GM18907 (cell line): Measurements from ENCODE around the gene AXIN2.
"Not testable (repeated sequence)": the region's sequence is repeated elsewhere in the genome, so short reads cannot be mapped to it uniquely, and the experiment has no call there.

Experiments used
- ATAC-seq: cut with Tn5 transposase; IDR thresholded peaks from one replicate; pipeline ENCODE4 v1.9.1; 2021; ENCODE audit warnings: mild to moderate bottlenecking, moderate library complexity; ENCODE audit not compliant: unreplicated experiment

AXIN2 gene

GRCh38 chr17:65523853-65524664 is 37.4 kb downstream of the AXIN2 start:
- ATAC-seq, result no peak

GRCh38 chr17:65523411-65523810 is 38.0 kb downstream of the AXIN2 start:
- ATAC-seq, result no peak

GRCh38 chr17:65522751-65523404 is 38.6 kb downstream of the AXIN2 start:
- ATAC-seq, result no peak

- no peak for ATAC-seq
These were observed 42.0 kb downstream of the AXIN2 start for GRCh38 chr17:65519462-65519861.

GRCh38 chr17:65518256-65518655 is 43.2 kb downstream of the AXIN2 start:
- no peak for ATAC-seq

- ATAC-seq, result no peak
These were observed 45.2 kb downstream of the AXIN2 start for GRCh38 chr17:65515959-65516948.

GRCh38 chr17:65515512-65515911 is 45.9 kb downstream of the AXIN2 start:
- ATAC-seq, result no peak

- no peak for ATAC-seq
These were observed 46.9 kb downstream of the AXIN2 start for GRCh38 chr17:65514541-65514940.

GRCh38 chr17:65514082-65514481 is 47.4 kb downstream of the AXIN2 start:
- ATAC-seq, result no peak

- ATAC-seq, result no peak
These were observed 50.1 kb downstream of the AXIN2 start for GRCh38 chr17:65511316-65511715.

GRCh38 chr17:65509032-65509431 is 52.4 kb downstream of the AXIN2 start:
- no peak for ATAC-seq

GRCh38 chr17:65504673-65505072 is 56.8 kb downstream of the AXIN2 start:
- ATAC-seq, result not testable (repeated sequence)

GRCh38 chr17:65504141-65504540 is 57.3 kb downstream of the AXIN2 start:
- no peak for ATAC-seq

GRCh38 chr17:65503557-65503956 is 57.9 kb downstream of the AXIN2 start:
- no peak for ATAC-seq

- ATAC-seq, result no peak
These were observed 62.6 kb downstream of the AXIN2 start for GRCh38 chr17:65498816-65499215.

GRCh38 chr17:65496801-65497200 is 64.6 kb downstream of the AXIN2 start:
- no peak for ATAC-seq

GRCh38 chr17:65495122-65496055 is 66.1 kb downstream of the AXIN2 start:
- no peak for ATAC-seq

- no peak for ATAC-seq
These were observed 71.9 kb downstream of the AXIN2 start for GRCh38 chr17:65489413-65490155.

GRCh38 chr17:65488665-65489064 is 72.8 kb downstream of the AXIN2 start:
- ATAC-seq, result no peak
